ENCODE measurements around the gene LGALSL.

DNA sequence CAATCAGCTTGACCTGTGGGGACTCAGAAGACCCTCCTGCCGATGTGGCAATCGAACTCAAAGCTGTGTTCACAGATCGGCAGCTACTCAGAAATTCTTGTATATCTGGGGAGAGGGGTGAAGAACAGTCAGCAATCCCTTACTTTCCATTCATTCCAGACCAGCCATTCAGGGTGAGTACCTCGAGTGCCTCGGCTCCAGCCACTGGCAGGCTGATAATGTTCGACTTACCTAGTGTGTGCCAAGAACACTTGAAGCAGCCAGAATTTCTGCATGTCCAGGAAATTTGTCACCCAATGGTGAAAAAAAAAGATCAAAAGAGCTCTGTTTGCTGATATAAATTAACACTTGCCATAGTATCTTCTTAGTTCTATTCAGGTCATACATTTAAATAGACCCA, 2.3 kb downstream of the LGALSL start:
- TF ChIP-seq EP300 (IDR thresholded peaks at IDR 0.05; ENCODE audit: borderline replicate concordance) (no peak), TCF12 (IDR thresholded peaks at IDR 0.05; ENCODE audit: low read depth) (no peak), CEBPB (IDR thresholded peaks at IDR 0.05) (no peak), YY1 (IDR thresholded peaks at IDR 0.05; ENCODE audit: low read depth) (no peak), RAD21 (IDR thresholded peaks at IDR 0.05; ENCODE audit: low read depth) (no peak), TAF1 (IDR thresholded peaks at IDR 0.05; ENCODE audit: low read depth) (no peak), NFIC (IDR thresholded peaks at IDR 0.05) (no peak)
- TF ChIP-seq, protein P1, sequence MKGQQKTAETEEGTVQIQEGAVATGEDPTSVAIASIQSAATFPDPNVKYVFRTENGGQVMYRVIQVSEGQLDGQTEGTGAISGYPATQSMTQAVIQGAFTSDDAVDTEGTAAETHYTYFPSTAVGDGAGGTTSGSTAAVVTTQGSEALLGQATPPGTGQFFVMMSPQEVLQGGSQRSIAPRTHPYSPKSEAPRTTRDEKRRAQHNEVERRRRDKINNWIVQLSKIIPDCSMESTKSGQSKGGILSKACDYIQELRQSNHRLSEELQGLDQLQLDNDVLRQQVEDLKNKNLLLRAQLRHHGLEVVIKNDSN (IDR thresholded peaks at IDR 0.05): no peak

Measured in Ishikawa (cell line).